GM12878 (cell line): ENCODE measurements around the gene CLPTM1. TPM values are rescaled to one million over a fixed set of nuclear protein-coding genes. Genes with fewer than 3 reads are reported as not detected.

Experiments
- ATAC-seq: fragments of 200-7000 bp; cut with Tn5 transposase; 3 replicates; pipeline ENCODE4 v1.9.1; 2020; ENCODE audit warnings: mild to moderate bottlenecking, moderate library complexity
- Bru-seq: library from RNA; stranded (reverse); fragments of 400-500 nt; gene quantifications from one replicate; lab custom pipeline; 2021; lab: Mats Ljungman, UMichigan
- BruChase-seq, 2 experiments: library from RNA; stranded (reverse); fragments of 400-500 nt; gene quantifications; one replicate each; lab custom pipeline; 2021; lab: Mats Ljungman, UMichigan
- BruUV-seq: library from RNA; stranded (reverse); fragments of 400-500 nt; replicated peaks from 2 replicates; lab custom pipeline; 2021; lab: Mats Ljungman, UMichigan
- CTCF ChIA-PET: fragments of 300-600 bp; sonication (Branson Sonifier 250); formaldehyde crosslinking; extraction: SDS; loops from one replicate; lab custom pipeline; 2021; ENCODE audit warnings: inconsistent platforms; lab: Yijun Ruan, JAX
- POLR2A ChIA-PET: fragments of 350-600 bp; formaldehyde crosslinking; extraction: SDS; loops from one replicate; lab custom pipeline; 2021; ENCODE audit warnings: inconsistent platforms; lab: Charles Lee
- RAD21 ChIA-PET: fragments of 300-600 bp; sonication (Branson Sonifier 250); formaldehyde crosslinking; loops from one replicate; lab custom pipeline; 2023; ENCODE audit warnings: antibody characterized with exemption; ENCODE audit not compliant: unreplicated experiment; lab: Charles Lee
- SMC1A ChIA-PET: fragments of 300-600 bp; sonication (Branson Sonifier 250); formaldehyde crosslinking; loops from one replicate; lab custom pipeline; 2023; ENCODE audit not compliant: unreplicated experiment, uncharacterized antibody; lab: Charles Lee
- DNase-seq: peaks from one replicate; pipeline ENCODE4 v3.0.0-alpha.2; 2011; ENCODE audit warnings: low read depth, low spot score
- FAIRE-seq: peaks from 3 replicates; lab custom pipeline; 2011; peaks lifted over from hg19 to GRCh38; lab: Jason Lieb, UNC
- H2AFZ ChIP-seq: 2 replicates; pipeline ENCODE4 v1.6.0; 2011; ENCODE audit warnings: low read depth, low read length, control low read depth; ENCODE audit not compliant: control insufficient read depth
- H3K27ac ChIP-seq: 2 replicates; pipeline ENCODE4 v1.5.1; 2011; ENCODE audit warnings: control low read depth; ENCODE audit not compliant: control insufficient read depth, insufficient read depth
- H3K27me3 ChIP-seq, 2 experiments: replicated peaks in 1 of 2; 2 replicates each; pipeline versions ENCODE4 v1.6.0 to v1.6.1; 2011; ENCODE audit warnings: low read length in 1 of 2; ENCODE audit not compliant: control insufficient read depth in 2 of 2, insufficient read depth in 2 of 2
- H3K36me3 ChIP-seq, 2 experiments: 2 replicates each; pipeline ENCODE4 v1.5.1; 2011; ENCODE audit warnings: low read length in 1 of 2; ENCODE audit not compliant: control insufficient read depth in 2 of 2, insufficient read depth in 2 of 2
- H3K4me1 ChIP-seq: 2 replicates; pipeline ENCODE4 v1.6.1; 2011; ENCODE audit warnings: mild to moderate bottlenecking, low read length, moderate library complexity, mixed read lengths; ENCODE audit not compliant: control insufficient read depth, insufficient read depth
- H3K4me2 ChIP-seq: 2 replicates; pipeline ENCODE4 v1.6.0; 2011; ENCODE audit warnings: control low read depth; ENCODE audit not compliant: control insufficient read depth, insufficient read depth
- H3K4me3 ChIP-seq: fragments of 200-600 bp; sonication (generic); 2 replicates; pipeline ENCODE4 v1.5.1; 2016
- H3K79me2 ChIP-seq: 2 replicates; pipeline ENCODE4 v1.6.0; 2011; ENCODE audit warnings: low read length; ENCODE audit not compliant: control insufficient read depth, insufficient read depth
- H3K9ac ChIP-seq: 2 replicates; pipeline ENCODE4 v1.8.0; 2011; ENCODE audit warnings: low read length, control low read depth, mixed read lengths; ENCODE audit not compliant: control insufficient read depth, insufficient read depth
- H3K9me3 ChIP-seq: replicated peaks from 3 replicates; pipeline ENCODE4 v1.5.1; 2011; ENCODE audit warnings: mild to moderate bottlenecking, low read length; ENCODE audit not compliant: control insufficient read depth, insufficient read depth
- H4K20me1 ChIP-seq: 2 replicates; pipeline ENCODE4 v1.6.0; 2011; ENCODE audit not compliant: control insufficient read depth, insufficient read depth
- EGR1 ChIP-seq, 2 experiments: IDR thresholded peaks; 1 replicate in 1 of 2; 2 replicates in 1 of 2; pipeline ENCODE4 v1.6.1; 2011 to 2012; ENCODE audit warnings: low read depth in 2 of 2, low read length in 2 of 2, borderline replicate concordance in 1 of 2, mild to moderate bottlenecking in 1 of 2, moderate library complexity in 1 of 2
- KLF5 ChIP-seq: fragments of 450-650 bp; IDR thresholded peaks from 2 replicates; pipeline ENCODE4 v1.6.1; 2014; ENCODE audit warnings: mild to moderate bottlenecking; ENCODE audit not compliant: partially characterized antibody
- NBN ChIP-seq: fragments of 450-650 bp; IDR thresholded peaks from 2 replicates; pipeline ENCODE4 v1.6.1; 2016
- NFXL1 ChIP-seq: fragments of 450-650 bp; IDR thresholded peaks from 2 replicates; pipeline ENCODE4 v1.6.1; 2017; ENCODE audit warnings: antibody characterized with exemption, mild to moderate bottlenecking, borderline replicate concordance
- TAF1 ChIP-seq: IDR thresholded peaks from 2 replicates; pipeline ENCODE4 v1.6.1; 2011; ENCODE audit warnings: mild to moderate bottlenecking, low read depth, low read length, borderline replicate concordance
- TCF12 ChIP-seq: IDR thresholded peaks from 2 replicates; pipeline ENCODE4 v1.6.1; 2011; ENCODE audit warnings: low read depth, mild to moderate bottlenecking, low read length
- YBX1 ChIP-seq: fragments of 450-650 bp; IDR thresholded peaks from 2 replicates; pipeline ENCODE4 v1.6.1; 2016; ENCODE audit warnings: antibody characterized with exemption
- WGBS: methylation state at CpG from one replicate; pipeline ENCODE4 v1.1.6; 2016; ENCODE audit warnings: low lambda C conversion rate; ENCODE audit not compliant: insufficient replicate concordance, insufficient coverage; ENCODE audit errors: missing lambda C conversion rate; 5-methylcytosine and 5-hydroxymethylcytosine counted together
- in situ Hi-C: fragments of 300-500 bp; cut with MboI; formaldehyde crosslinking; loops from 9 replicates; pipeline ENCODE4 v1.14.3; 2018; ENCODE audit warnings: mixed read lengths
- intact Hi-C: fragments of 100-400 bp; cut with micrococcal nuclease; formaldehyde crosslinking; loops from one replicate; pipeline ENCODE4 v1.14.2; 2022; ENCODE audit not compliant: unreplicated experiment
- long read RNA-seq, 2 experiments: library from polyadenylated mRNA; unstranded; transcript quantifications; one replicate each; pipeline ENCODE4 v2.0.0, GENCODE V29; 2019 to 2020
- polyA minus RNA-seq, 3 experiments: library from RNA; depleted of rRNA, polyadenylated mRNA; stranded (reverse); fragments of >200 nt; gene quantifications; 2 replicates each; pipeline ENCODE4 v1.2.3, GENCODE V29; 2011
- polyA plus RNA-seq, 11 experiments: library from polyadenylated mRNA; depleted of rRNA in 4 of 11; unstranded in 6 of 11; stranded (reverse) in 5 of 11; fragments of >200 nt; fragmentation: Nextera tagmentation in 4 of 11; fragmentation: Illumina TruSeq in 1 of 11; extraction: Ambion mirVana in 4 of 11; extraction: Trizol in 1 of 11; gene quantifications; 1 replicate in 1 of 11; 2 replicates in 10 of 11; pipeline versions ENCODE4 v1.2.1 to v1.2.3, GENCODE V29; 2011 to 2016; ENCODE audit warnings: inconsistent platforms in 2 of 11, missing spikeins in 2 of 11, low read depth in 1 of 11
- total RNA-seq, 4 experiments: library from RNA; depleted of rRNA in 3 of 4; stranded (reverse); fragments of >200 nt in 3 of 4; fragmentation: Illumina TruSeq in 1 of 4; extraction: Trizol in 1 of 4; gene quantifications; 2 replicates each; pipeline versions ENCODE4 v1.2.1 to v1.2.3, GENCODE V29; 2013 to 2021
- TF ChIP-seq, protein P1 (sequence below): fragments of 450-650 bp; IDR thresholded peaks from 2 replicates; pipeline ENCODE4 v1.6.1; 2018; ENCODE audit warnings: mild to moderate bottlenecking, low read depth, moderate library complexity; ENCODE audit not compliant: partially characterized antibody

Gene CLPTM1, protein sequence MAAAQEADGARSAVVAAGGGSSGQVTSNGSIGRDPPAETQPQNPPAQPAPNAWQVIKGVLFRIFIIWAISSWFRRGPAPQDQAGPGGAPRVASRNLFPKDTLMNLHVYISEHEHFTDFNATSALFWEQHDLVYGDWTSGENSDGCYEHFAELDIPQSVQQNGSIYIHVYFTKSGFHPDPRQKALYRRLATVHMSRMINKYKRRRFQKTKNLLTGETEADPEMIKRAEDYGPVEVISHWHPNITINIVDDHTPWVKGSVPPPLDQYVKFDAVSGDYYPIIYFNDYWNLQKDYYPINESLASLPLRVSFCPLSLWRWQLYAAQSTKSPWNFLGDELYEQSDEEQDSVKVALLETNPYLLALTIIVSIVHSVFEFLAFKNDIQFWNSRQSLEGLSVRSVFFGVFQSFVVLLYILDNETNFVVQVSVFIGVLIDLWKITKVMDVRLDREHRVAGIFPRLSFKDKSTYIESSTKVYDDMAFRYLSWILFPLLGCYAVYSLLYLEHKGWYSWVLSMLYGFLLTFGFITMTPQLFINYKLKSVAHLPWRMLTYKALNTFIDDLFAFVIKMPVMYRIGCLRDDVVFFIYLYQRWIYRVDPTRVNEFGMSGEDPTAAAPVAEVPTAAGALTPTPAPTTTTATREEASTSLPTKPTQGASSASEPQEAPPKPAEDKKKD
- total RNA-seq (2013; cell fraction: nucleolus; rRNA removed), result 48.2 and 53.9 TPM in 2 replicates
- total RNA-seq (2014; rRNA removed), result 22.5 and 34.3 TPM in 2 replicates
- total RNA-seq (2014; rRNA removed; fragmentation: Illumina TruSeq; extraction: Trizol), result 10.5 and 14.4 TPM in 2 replicates
- 70.6 and 72.6 TPM in 2 replicates for total RNA-seq (2021)
- polyA plus RNA-seq (2011; ENCODE audit: low read depth), result 19.8 TPM
- polyA plus RNA-seq (2011; rRNA removed), result 13.3 and 33.1 TPM in 2 replicates
- 49.1 and 49.9 TPM in 2 replicates for polyA plus RNA-seq (2011; cell fraction: cytosol; rRNA removed)
- 120 and 136 TPM in 2 replicates for polyA plus RNA-seq (2011; cell fraction: nucleus; rRNA removed)
- polyA plus RNA-seq (2012), result 37.1 and 39.2 TPM in 2 replicates
- polyA plus RNA-seq (2014; fragmentation: Illumina TruSeq; extraction: Trizol), result 28.5 and 51.2 TPM in 2 replicates
- 1 to 10 TPM in 1 of 2 experiments, under 1 TPM in 1; 0.42 to 2.3 TPM for polyA plus RNA-seq (2014; fragmentation: Nextera tagmentation; extraction: Ambion mirVana)
- 36.2 and 43.4 TPM in 2 replicates for polyA plus RNA-seq (2014; rRNA removed)
- 10 to 100 TPM; 56.6 to 60.9 TPM for polyA plus RNA-seq (2016; fragmentation: Nextera tagmentation; extraction: Ambion mirVana)
- polyA minus RNA-seq (2011; rRNA and poly(A)+ RNA removed), result 45.1 and 46.5 TPM in 2 replicates
- polyA minus RNA-seq (2011; cell fraction: cytosol; rRNA and poly(A)+ RNA removed), result 22.6 and 31.4 TPM in 2 replicates
- 23.0 and 39.7 TPM in 2 replicates for polyA minus RNA-seq (2011; cell fraction: nucleus; rRNA and poly(A)+ RNA removed)
- percentile 67 among the genes with signal in this experiment for Bru-seq, nascent RNA
- percentile 75 among the genes with signal in this experiment for BruChase-seq, experiment 1, labeled RNA remaining after a 6-hour chase
- BruChase-seq, experiment 2, labeled RNA remaining after a 2-hour chase, result percentile 68 among the genes with signal in this experiment
- long read RNA-seq, experiment 1, transcript CLPTM1-201 (14 exons, 2,604 nt), result major isoform, 43 of 58 reads
- long read RNA-seq, experiment 1, partial matches to known transcripts, result 8 of 58 reads
- long read RNA-seq, experiment 1, other reads (novel, unspliced or antisense), result 7 of 58 reads
- long read RNA-seq, experiment 2, partial matches to known transcripts, result 0 of 1 reads
- long read RNA-seq, experiment 2, other reads (novel, unspliced or antisense), result 0 of 1 reads

- POLR2A ChIA-PET, result interaction anchor here (0.8 to 1.6 kb wide), 8 partner anchors 11 to 224 kb away, joined by 3 to 7 read pairs (median 4); partner anchors contain the start of genes BLOC1S3, TOMM40 and TRAPPC6A
- peaks cover 56% of the 10 kb centered on the region for H3K79me2 ChIP-seq
- FAIRE-seq (peak; percentile 86), DNase-seq (peak; percentile 92), ATAC-seq (peak; percentile 95)
- intact Hi-C loops, result no loop called here
- CTCF ChIA-PET, result interaction anchor here (0.7 to 3.5 kb wide), 5 partner anchors 34 to 384 kb away, joined by 3 to 12 read pairs (median 4); no protein-coding TSS in a partner anchor
- in situ Hi-C loops, result loop anchor here (10.0 kb wide), 1 partner anchor 50 kb away; the partner anchor contains the start of gene APOE
- SMC1A ChIA-PET, result interaction anchor here (0.6 to 1.2 kb wide), 6 partner anchors 31 to 264 kb away, joined by 3 to 5 read pairs (median 4); partner anchors contain the start of gene CLASRP
- peaks cover 10% of the 10 kb centered on the region for H3K4me1 ChIP-seq
- H3K4me2 ChIP-seq, result peak within 1 kb of the TSS; percentile 96
- no peaks in the 10 kb centered on the region for H4K20me1 ChIP-seq
- H3K4me3 ChIP-seq, result peak within 1 kb of the TSS; percentile 80
- peak within 1 kb of the TSS; percentile 100 for H3K9ac ChIP-seq
- no peaks in the 10 kb centered on the region for H3K9me3 ChIP-seq
- H3K36me3 ChIP-seq, result peaks cover 2% of the 10 kb centered on the region in 2 experiments; a peak in 1 of 4 replicates
- peak within 1 kb of the TSS; percentile 100 for H2AFZ ChIP-seq
- RAD21 ChIA-PET, result interaction anchor here (1.0 kb wide), 1 partner anchor 84 kb away, joined by 3 read pairs; the partner anchor contains the start of gene CLASRP
- H3K27ac ChIP-seq, result peak within 1 kb of the TSS; percentile 100
- BruUV-seq, result TSS peak; percentile 95
- no peaks in the 10 kb centered on the region for H3K27me3 ChIP-seq
- under 1% methylated on average over 55 of the region's 65 CpGs for WGBS
- TF ChIP-seq, protein P1, sequence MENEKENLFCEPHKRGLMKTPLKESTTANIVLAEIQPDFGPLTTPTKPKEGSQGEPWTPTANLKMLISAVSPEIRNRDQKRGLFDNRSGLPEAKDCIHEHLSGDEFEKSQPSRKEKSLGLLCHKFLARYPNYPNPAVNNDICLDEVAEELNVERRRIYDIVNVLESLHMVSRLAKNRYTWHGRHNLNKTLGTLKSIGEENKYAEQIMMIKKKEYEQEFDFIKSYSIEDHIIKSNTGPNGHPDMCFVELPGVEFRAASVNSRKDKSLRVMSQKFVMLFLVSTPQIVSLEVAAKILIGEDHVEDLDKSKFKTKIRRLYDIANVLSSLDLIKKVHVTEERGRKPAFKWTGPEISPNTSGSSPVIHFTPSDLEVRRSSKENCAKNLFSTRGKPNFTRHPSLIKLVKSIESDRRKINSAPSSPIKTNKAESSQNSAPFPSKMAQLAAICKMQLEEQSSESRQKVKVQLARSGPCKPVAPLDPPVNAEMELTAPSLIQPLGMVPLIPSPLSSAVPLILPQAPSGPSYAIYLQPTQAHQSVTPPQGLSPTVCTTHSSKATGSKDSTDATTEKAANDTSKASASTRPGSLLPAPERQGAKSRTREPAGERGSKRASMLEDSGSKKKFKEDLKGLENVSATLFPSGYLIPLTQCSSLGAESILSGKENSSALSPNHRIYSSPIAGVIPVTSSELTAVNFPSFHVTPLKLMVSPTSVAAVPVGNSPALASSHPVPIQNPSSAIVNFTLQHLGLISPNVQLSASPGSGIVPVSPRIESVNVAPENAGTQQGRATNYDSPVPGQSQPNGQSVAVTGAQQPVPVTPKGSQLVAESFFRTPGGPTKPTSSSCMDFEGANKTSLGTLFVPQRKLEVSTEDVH, result peak; percentile 94
- TF ChIP-seq YBX1 (no peak), KLF5 (peak; percentile 22), NFXL1 (no peak), TCF12 (no peak), TAF1 (peak; percentile 62), EGR1 (IDR thresholded peaks at IDR 0.05; ENCODE audit: borderline replicate concordance in 1 of 2, low read depth in 2 of 2, low read length in 2 of 2) (peak in 1 of 2 experiments; percentile 57; a peak in 2 of 3 replicates), NBN (peak; percentile 99)
Observed at GRCh38 chr19:44954649-44955504, at the start of gene CLPTM1. Gene CLPTM1 (plus strand): TSS chr19:44955380. CDS start chr19:44955396, 16 bp downstream.
